HCT116 (cell line): ENCODE results near the gene POLE. TPM values are rescaled to one million over a fixed set of nuclear protein-coding genes. Genes with fewer than 3 reads are reported as not detected.

Experiments used
- ATAC-seq: fragments of 200-7000 bp; cut with Tn5 transposase; 2 replicates; pipeline ENCODE4 v1.9.1; 2020; ENCODE audit warnings: mild to moderate bottlenecking, moderate library complexity
- BruUV-seq: library from RNA; stranded (reverse); fragments of 400-500 nt; replicated peaks from 2 replicates; lab custom pipeline; 2021; lab: Mats Ljungman, UMichigan
- CTCF ChIA-PET: fragments of 300-600 bp; sonication (Branson Sonifier 250); formaldehyde crosslinking; loops from one replicate; lab custom pipeline; 2021; ENCODE audit warnings: antibody characterized with exemption; lab: Charles Lee
- POLR2A ChIA-PET: fragments of 300-600, 350-600 bp; sonication (Branson Sonifier 250); formaldehyde crosslinking; loops from one replicate; lab custom pipeline; 2021; ENCODE audit warnings: antibody characterized with exemption; lab: Charles Lee
- RAD21 ChIA-PET, 2 experiments: fragments of 300-600 bp; sonication (Branson Sonifier 250); formaldehyde crosslinking; loops; one replicate each; lab custom pipeline; 2023; ENCODE audit warnings: low total read pairs in 2 of 2; ENCODE audit not compliant: uncharacterized antibody in 2 of 2, unreplicated experiment in 2 of 2, low non-redundant PET in 1 of 2; lab: Charles Lee
- DNase-seq: peaks from one replicate; pipeline ENCODE4 v3.0.0-alpha.2; 2010; ENCODE audit warnings: low read depth, low spot score
- H2AFZ ChIP-seq: fragments of 200-600 bp; shearing (Covaris generic), sonication (generic); 2 replicates; pipeline ENCODE4 v1.6.1; 2017; ENCODE audit warnings: low read depth, mixed run types, mixed read lengths, antibody characterized with exemption, low read length; ENCODE audit not compliant: poor library complexity, severe bottlenecking
- H3K27ac ChIP-seq: 2 replicates; pipeline ENCODE4 v1.5.1; 2012; ENCODE audit warnings: low read depth, low read length
- H3K27me3 ChIP-seq: fragments of 200-600 bp; sonication (generic); 2 replicates; pipeline ENCODE4 v1.6.1; 2016; ENCODE audit warnings: mixed run types, low read length, mixed read lengths; ENCODE audit not compliant: insufficient read depth
- H3K36me3 ChIP-seq, 2 experiments: fragments of 200-500 bp in 1 of 2; fragments of 200-600 bp in 1 of 2; sonication (Bioruptor generic) in 1 of 2; sonication (generic) in 1 of 2; 2 replicates each; pipeline versions ENCODE4 v1.5.1 to v1.6.1; 2014 to 2016; ENCODE audit warnings: low read length in 2 of 2, inconsistent platforms in 1 of 2, mixed read lengths in 1 of 2, mixed run types in 1 of 2; ENCODE audit not compliant: insufficient read depth in 2 of 2, control insufficient read depth in 1 of 2
- H3K4me1 ChIP-seq, 2 experiments: fragments of 200-600 bp in 1 of 2; sonication (generic) in 1 of 2; 2 replicates each; pipeline versions ENCODE4 v1.5.1 to v1.6.1; 2012 to 2017; ENCODE audit warnings: low read length in 2 of 2, inconsistent platforms in 1 of 2, mild to moderate bottlenecking in 1 of 2, mixed read lengths in 1 of 2, mixed run types in 1 of 2, moderate library complexity in 1 of 2; ENCODE audit not compliant: insufficient read depth in 2 of 2, control insufficient read depth in 1 of 2
- H3K4me2 ChIP-seq: fragments of 200-600 bp; sonication (generic); 2 replicates; pipeline ENCODE4 v1.6.1; 2017; ENCODE audit warnings: mixed run types, low read length, mixed read lengths
- H3K4me3 ChIP-seq, 2 experiments: fragments of 200-600 bp in 1 of 2; sonication (generic) in 1 of 2; replicated peaks in 1 of 2; 2 replicates each; pipeline ENCODE4 v1.5.1; 2011 to 2016; ENCODE audit warnings: low read length in 2 of 2, control low read depth in 1 of 2, low read depth in 1 of 2, mild to moderate bottlenecking in 1 of 2, mixed read lengths in 1 of 2, mixed run types in 1 of 2
- H3K79me2 ChIP-seq: fragments of 200-600 bp; sonication (generic); 2 replicates; pipeline ENCODE4 v1.6.1; 2017; ENCODE audit warnings: mild to moderate bottlenecking, mixed run types, low read length, moderate library complexity, mixed read lengths; ENCODE audit not compliant: insufficient read depth
- H3K9ac ChIP-seq: fragments of 200-600 bp; sonication (generic); 2 replicates; pipeline ENCODE4 v1.6.1; 2016; ENCODE audit warnings: low read length, mixed read lengths
- H3K9me2 ChIP-seq: fragments of 200-600 bp; sonication (generic), shearing (Covaris generic); 2 replicates; pipeline ENCODE4 v1.6.1; 2017; ENCODE audit warnings: mixed run types, mild to moderate bottlenecking, moderate library complexity; ENCODE audit not compliant: insufficient read depth
- H3K9me3 ChIP-seq, 2 experiments: fragments of 200-500 bp in 1 of 2; fragments of 200-600 bp in 1 of 2; sonication (Bioruptor generic) in 1 of 2; sonication (generic) in 1 of 2; 2 replicates each; pipeline ENCODE4 v1.6.1; 2014 to 2017; ENCODE audit warnings: low read length in 2 of 2, mixed read lengths in 2 of 2, inconsistent platforms in 1 of 2, low read depth in 1 of 2, mild to moderate bottlenecking in 1 of 2, mixed run types in 1 of 2, moderate library complexity in 1 of 2; ENCODE audit not compliant: control insufficient read depth in 1 of 2, insufficient read depth in 1 of 2
- H4K20me1 ChIP-seq: fragments of 200-600 bp; sonication (generic), shearing (Covaris generic); 2 replicates; pipeline ENCODE4 v1.6.1; 2017; ENCODE audit warnings: mixed run types, mild to moderate bottlenecking, moderate library complexity; ENCODE audit not compliant: insufficient read depth
- CBX3 ChIP-seq: IDR thresholded peaks from 2 replicates; pipeline ENCODE4 v1.6.1; 2012; ENCODE audit warnings: low read depth
- CEBPB ChIP-seq: IDR thresholded peaks from 2 replicates; pipeline ENCODE4 v1.6.1; 2012; ENCODE audit warnings: low read depth
- EGR1 ChIP-seq: IDR thresholded peaks from 2 replicates; pipeline ENCODE4 v1.6.1; 2012; ENCODE audit warnings: low read depth
- ELF1 ChIP-seq: IDR thresholded peaks from 2 replicates; pipeline ENCODE4 v1.6.1; 2012; ENCODE audit warnings: low read depth, borderline replicate concordance
- EZH2phosphoT487 ChIP-seq: fragments of 200-600 bp; IDR thresholded peaks from 2 replicates; pipeline ENCODE4 v1.6.1; 2018; ENCODE audit warnings: antibody characterized with exemption, borderline replicate concordance
- FOSL1 ChIP-seq: IDR thresholded peaks from 2 replicates; pipeline ENCODE4 v1.6.1; 2012; ENCODE audit warnings: low read depth
- POLR2A ChIP-seq: IDR thresholded peaks from 2 replicates; pipeline ENCODE4 v1.7.0; 2011; ENCODE audit warnings: borderline replicate concordance; ENCODE audit not compliant: insufficient read depth, insufficient read length; ENCODE audit errors: extremely low read depth
- RAD21 ChIP-seq: IDR thresholded peaks from 2 replicates; pipeline ENCODE4 v1.6.1; 2012; ENCODE audit warnings: low read depth, mild to moderate bottlenecking
- SIN3A ChIP-seq: IDR thresholded peaks from 2 replicates; pipeline ENCODE4 v1.6.1; 2012; ENCODE audit warnings: low read depth
- SP1 ChIP-seq: IDR thresholded peaks from 2 replicates; pipeline ENCODE4 v1.6.1; 2012; ENCODE audit warnings: low read depth
- SRF ChIP-seq: IDR thresholded peaks from 2 replicates; pipeline ENCODE4 v1.6.1; 2012; ENCODE audit warnings: low read depth
- TCF7L2 ChIP-seq: IDR thresholded peaks from 2 replicates; pipeline ENCODE4 v1.7.0; 2011; ENCODE audit warnings: borderline replicate concordance, inconsistent platforms; ENCODE audit not compliant: insufficient read depth, insufficient read length; ENCODE audit errors: extremely low read depth
- YY1 ChIP-seq: IDR thresholded peaks from 2 replicates; pipeline ENCODE4 v1.6.1; 2011; ENCODE audit warnings: low read length, low read depth, moderate library complexity, mild to moderate bottlenecking; ENCODE audit not compliant: insufficient replicate concordance; ENCODE audit errors: extremely low read depth
- ZFX ChIP-seq: fragments of 450-650 bp; IDR thresholded peaks from 2 replicates; pipeline ENCODE4 v1.6.1; 2017
- intact Hi-C: fragments of 100-400 bp; cut with micrococcal nuclease; formaldehyde crosslinking; loops from 2 replicates; pipeline ENCODE4 v1.10.0; 2022
- total RNA-seq: library from RNA; stranded (reverse); gene quantifications from one replicate; pipeline ENCODE4 v1.2.1, GENCODE V29; 2021; ENCODE audit not compliant: unreplicated experiment
- TF ChIP-seq, protein P1 (sequence below): IDR thresholded peaks from 2 replicates; pipeline ENCODE4 v1.6.1; 2012; ENCODE audit warnings: low read depth
- TF ChIP-seq, protein P2 (sequence below), 3 experiments: fragments of 200-600 bp in 1 of 3; sonication (generic) in 1 of 3; IDR thresholded peaks in 2 of 3; conservative IDR thresholded peaks in 1 of 3; 2 replicates each; pipeline ENCODE4 v1.5.1; 2012 to 2017; ENCODE audit warnings: low read depth in 2 of 3, low read length in 2 of 3, antibody characterized with exemption in 1 of 3, borderline replicate concordance in 1 of 3, control low read depth in 1 of 3, mild to moderate bottlenecking in 1 of 3, mixed read lengths in 1 of 3, mixed run types in 1 of 3, moderate library complexity in 1 of 3; ENCODE audit not compliant: insufficient read depth in 1 of 3

The POLE gene
- total RNA-seq, 1 experiment from 2014 or later = 128 TPM

DNA sequence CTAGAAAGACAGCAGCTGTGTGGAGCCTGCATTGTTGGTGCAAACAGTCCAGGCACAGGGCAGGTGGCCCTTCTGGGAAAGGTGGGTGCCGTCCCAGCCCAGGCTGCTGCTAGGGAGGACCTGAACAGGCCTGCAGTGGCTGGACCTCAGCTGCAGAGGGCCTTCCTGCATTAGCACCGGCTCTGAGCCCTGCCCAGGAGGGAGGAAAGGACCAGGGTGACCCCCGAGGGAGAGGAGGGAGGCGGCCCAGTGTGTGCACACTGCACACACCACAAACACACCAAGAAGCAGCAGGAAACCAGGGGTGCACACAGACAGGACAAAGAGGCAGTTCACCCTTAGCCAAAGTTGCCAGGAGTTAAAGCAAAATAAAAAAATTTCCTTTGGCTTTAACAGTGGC, 15.5 kb upstream of the POLE start:
- TF ChIP-seq ZFX (no peak), SP1 (no peak), CEBPB (no peak), SIN3A (no peak), SRF (no peak), ELF1 (no peak), TCF7L2 (no peak), YY1 (no peak), FOSL1 (no peak), POLR2A (no peak), EGR1 (no peak), EZH2phosphoT487 (no peak), CBX3 (no peak), RAD21 (no peak)
- TF ChIP-seq, protein P1, sequence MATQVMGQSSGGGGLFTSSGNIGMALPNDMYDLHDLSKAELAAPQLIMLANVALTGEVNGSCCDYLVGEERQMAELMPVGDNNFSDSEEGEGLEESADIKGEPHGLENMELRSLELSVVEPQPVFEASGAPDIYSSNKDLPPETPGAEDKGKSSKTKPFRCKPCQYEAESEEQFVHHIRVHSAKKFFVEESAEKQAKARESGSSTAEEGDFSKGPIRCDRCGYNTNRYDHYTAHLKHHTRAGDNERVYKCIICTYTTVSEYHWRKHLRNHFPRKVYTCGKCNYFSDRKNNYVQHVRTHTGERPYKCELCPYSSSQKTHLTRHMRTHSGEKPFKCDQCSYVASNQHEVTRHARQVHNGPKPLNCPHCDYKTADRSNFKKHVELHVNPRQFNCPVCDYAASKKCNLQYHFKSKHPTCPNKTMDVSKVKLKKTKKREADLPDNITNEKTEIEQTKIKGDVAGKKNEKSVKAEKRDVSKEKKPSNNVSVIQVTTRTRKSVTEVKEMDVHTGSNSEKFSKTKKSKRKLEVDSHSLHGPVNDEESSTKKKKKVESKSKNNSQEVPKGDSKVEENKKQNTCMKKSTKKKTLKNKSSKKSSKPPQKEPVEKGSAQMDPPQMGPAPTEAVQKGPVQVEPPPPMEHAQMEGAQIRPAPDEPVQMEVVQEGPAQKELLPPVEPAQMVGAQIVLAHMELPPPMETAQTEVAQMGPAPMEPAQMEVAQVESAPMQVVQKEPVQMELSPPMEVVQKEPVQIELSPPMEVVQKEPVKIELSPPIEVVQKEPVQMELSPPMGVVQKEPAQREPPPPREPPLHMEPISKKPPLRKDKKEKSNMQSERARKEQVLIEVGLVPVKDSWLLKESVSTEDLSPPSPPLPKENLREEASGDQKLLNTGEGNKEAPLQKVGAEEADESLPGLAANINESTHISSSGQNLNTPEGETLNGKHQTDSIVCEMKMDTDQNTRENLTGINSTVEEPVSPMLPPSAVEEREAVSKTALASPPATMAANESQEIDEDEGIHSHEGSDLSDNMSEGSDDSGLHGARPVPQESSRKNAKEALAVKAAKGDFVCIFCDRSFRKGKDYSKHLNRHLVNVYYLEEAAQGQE = no peak
- TF ChIP-seq, protein P2, sequence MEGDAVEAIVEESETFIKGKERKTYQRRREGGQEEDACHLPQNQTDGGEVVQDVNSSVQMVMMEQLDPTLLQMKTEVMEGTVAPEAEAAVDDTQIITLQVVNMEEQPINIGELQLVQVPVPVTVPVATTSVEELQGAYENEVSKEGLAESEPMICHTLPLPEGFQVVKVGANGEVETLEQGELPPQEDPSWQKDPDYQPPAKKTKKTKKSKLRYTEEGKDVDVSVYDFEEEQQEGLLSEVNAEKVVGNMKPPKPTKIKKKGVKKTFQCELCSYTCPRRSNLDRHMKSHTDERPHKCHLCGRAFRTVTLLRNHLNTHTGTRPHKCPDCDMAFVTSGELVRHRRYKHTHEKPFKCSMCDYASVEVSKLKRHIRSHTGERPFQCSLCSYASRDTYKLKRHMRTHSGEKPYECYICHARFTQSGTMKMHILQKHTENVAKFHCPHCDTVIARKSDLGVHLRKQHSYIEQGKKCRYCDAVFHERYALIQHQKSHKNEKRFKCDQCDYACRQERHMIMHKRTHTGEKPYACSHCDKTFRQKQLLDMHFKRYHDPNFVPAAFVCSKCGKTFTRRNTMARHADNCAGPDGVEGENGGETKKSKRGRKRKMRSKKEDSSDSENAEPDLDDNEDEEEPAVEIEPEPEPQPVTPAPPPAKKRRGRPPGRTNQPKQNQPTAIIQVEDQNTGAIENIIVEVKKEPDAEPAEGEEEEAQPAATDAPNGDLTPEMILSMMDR (IDR thresholded peaks at IDR 0.05 in 2 of 3, conservative IDR thresholded peaks at IDR 0.05 in 1 of 3; ENCODE audit: borderline replicate concordance in 1 of 3, insufficient read depth in 1 of 3, low read depth in 2 of 3, low read length in 2 of 3) = no peak
- RAD21 ChIA-PET = no interaction called here
- ATAC-seq (peak; percentile 62), DNase-seq (no peak)
- BruUV-seq = no TSS peak
- Histone ChIP-seq H3K4me1 (no peaks in the 10 kb centered on the region), H3K4me3 (no peak overlapping the region), H3K9me3 (no peaks in the 10 kb centered on the region), H2AFZ (no peak overlapping the region), H3K9ac (no peak overlapping the region), H4K20me1 (no peaks in the 10 kb centered on the region), H3K4me2 (no peak overlapping the region), H3K36me3 (peaks cover 5 to 22% of the 10 kb centered on the region in 2 experiments; a peak in 2 of 4 replicates), H3K27me3 (no peaks in the 10 kb centered on the region), H3K27ac (no peak overlapping the region), H3K9me2 (no peaks in the 10 kb centered on the region), H3K79me2 (peaks cover 5% of the 10 kb centered on the region)
- CTCF ChIA-PET = no interaction called here
- POLR2A ChIA-PET = no interaction called here
- intact Hi-C loops = no loop called here
